ENCODE data around the gene SYT13.

The SYT13 gene

DNA sequence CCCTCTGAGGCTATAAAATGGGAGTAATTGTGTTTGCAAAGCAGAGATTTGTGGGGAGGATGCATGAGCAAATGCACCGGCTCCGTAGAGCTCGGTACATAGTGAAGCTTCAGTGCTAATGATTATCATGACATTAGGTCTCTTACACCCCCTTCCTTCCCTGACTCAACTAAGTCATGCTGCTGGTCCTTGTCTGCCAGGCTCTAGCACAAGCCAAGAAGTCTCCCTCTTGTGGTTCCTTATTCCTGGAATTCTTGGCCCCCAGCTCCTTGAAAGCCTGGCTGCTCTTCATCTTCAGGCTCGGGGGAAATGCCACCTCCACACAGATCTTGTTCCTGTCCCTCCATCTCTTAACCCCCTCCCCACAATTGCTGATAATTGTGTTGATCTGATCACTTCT lies 45.7 kb upstream of the SYT13 start:
- TF ChIP-seq CTCF (IDR thresholded peaks at IDR 0.05; ENCODE audit: insufficient read depth, low read depth, low read length, missing control alignments): no peak
- H3K4me3 ChIP-seq (ENCODE audit: low read length): no peak overlapping the region
- DNase-seq (ENCODE audit: low read depth): no peak

DNA sequence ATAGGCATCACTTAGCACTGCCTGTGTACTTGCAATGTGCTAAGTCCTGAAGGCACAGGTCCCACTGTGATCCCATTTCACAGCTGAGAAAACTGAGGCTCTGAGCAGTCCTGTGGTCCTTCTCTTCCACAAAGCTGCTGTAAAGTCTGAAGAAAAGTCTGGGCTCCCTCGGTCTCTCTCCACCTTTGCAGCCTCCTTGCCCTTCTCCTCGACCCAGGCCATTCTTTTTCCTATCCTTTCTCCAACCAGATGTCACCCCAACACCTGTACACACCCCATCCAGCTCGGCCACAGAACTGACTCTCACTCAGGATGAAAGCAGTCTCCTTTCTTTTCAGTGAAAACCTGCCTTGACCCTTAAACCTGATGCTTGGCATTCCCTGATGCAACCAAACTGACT lies 42.6 kb upstream of the SYT13 start:
- no peak for DNase-seq (ENCODE audit: low read depth)
- no peak for TF ChIP-seq CTCF (IDR thresholded peaks at IDR 0.05; ENCODE audit: insufficient read depth, low read depth, low read length, missing control alignments)
- H3K4me3 ChIP-seq (ENCODE audit: low read length): no peak overlapping the region

DNA sequence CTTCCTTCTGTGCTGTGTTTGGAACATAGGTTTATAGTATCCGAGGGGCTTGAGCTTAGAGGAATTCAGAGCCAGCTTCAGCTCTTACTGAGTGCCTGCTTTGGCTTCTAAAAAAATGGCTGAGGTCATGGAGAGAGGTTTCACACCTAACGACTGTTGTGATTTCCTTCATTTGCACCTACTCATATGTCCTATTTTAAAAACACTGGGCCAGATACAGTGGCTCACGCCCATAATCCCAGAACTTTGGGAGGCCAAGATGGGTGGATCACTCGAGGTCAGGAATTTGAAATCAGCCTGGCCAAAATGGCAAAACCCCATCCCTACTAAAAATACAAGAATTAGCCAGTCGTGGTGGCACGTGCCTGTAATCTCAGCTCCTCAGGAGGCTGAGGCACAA lies 38.3 kb upstream of the SYT13 start:
- no peak for DNase-seq (ENCODE audit: low read depth)

DNA sequence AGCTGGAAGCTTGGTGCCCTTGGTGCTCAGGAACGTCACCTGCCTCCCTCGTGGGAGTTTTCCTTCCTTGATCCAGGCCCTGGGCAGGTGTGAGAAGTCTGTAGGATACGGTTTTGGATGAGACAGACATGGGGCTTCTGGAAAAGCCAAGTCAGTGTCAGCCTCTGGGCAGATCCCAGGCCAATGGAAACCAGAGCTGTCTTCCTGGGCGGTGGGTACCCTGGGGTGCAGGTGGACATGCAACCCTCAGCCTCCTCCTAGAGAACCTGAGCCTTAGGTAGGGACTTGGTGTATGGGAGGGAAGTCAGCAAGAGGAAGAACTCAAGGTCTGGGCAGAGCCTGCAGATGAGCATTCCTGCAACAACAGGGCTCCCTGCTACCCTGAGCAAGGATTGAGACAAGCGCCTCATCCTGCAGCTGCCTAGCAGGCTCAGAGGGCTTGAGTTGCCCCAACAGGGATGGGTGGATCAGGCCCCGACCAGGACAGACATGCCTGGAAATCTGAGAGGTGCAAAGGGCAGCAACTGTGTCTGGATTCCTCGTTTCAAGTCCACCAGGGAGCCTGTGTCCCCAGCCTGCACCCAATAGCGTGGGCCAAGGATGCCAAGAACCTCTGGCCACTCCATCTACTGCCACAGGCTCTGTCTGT lies 37.6 kb upstream of the SYT13 start:
- no peak for DNase-seq (ENCODE audit: low read depth)
- no peak overlapping the region for H3K4me3 ChIP-seq (ENCODE audit: low read length)
- TF ChIP-seq CTCF (IDR thresholded peaks at IDR 0.05; ENCODE audit: insufficient read depth, low read depth, low read length, missing control alignments): no peak

More for the DNA sequence above, 38.3 kb upstream of the SYT13 start:
- H3K4me3 ChIP-seq (ENCODE audit: low read length): no peak overlapping the region
- TF ChIP-seq CTCF (IDR thresholded peaks at IDR 0.05; ENCODE audit: insufficient read depth, low read depth, low read length, missing control alignments): no peak

GRCh38 chr11:45322891-45323600 lies 36.9 kb upstream of the SYT13 start:
- DNase-seq (ENCODE audit: low read depth): no peak
- no peak overlapping the region for H3K4me3 ChIP-seq (ENCODE audit: low read length)
- TF ChIP-seq CTCF (IDR thresholded peaks at IDR 0.05; ENCODE audit: insufficient read depth, low read depth, low read length, missing control alignments): no peak

DNA sequence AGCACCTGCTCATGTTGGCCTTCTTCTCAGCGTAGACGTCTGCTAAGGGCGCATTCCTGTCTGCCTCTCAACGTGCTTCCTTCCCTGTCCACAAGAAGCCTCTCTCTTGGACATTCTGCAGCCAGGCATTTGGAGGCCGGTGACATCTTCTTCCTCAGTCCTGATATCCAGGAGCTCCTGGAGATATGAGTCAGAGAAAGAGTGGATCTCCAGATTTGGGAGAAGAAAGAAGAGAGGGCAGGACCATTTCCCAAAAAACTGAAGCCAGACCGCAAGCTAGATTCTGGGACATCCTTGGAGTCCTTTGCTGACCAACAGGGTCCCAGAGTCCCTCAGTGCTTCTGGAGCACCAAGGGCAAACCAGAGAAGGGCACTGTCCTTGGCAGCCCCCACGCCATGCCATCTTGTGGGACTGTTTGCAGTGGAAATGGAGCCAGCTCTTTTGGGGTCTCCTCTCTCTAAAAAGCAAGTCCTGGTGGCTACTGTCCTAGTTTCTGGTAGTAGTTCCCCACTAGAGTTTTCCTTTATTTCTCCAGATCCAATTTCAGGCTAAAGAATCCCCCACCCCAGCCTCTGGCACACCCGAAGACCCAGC lies 36.1 kb upstream of the SYT13 start:
- no peak for TF ChIP-seq CTCF (IDR thresholded peaks at IDR 0.05; ENCODE audit: insufficient read depth, low read depth, low read length, missing control alignments)
- DNase-seq (ENCODE audit: low read depth): no peak
- no peak overlapping the region for H3K4me3 ChIP-seq (ENCODE audit: low read length)
